Measurements from ENCODE around the gene CCDC7. TPM values are rescaled to one million over a fixed set of nuclear protein-coding genes. Genes with fewer than 3 reads are reported as not detected.

CCDC7 gene
- total RNA-seq, 1 experiment from 2014 or later = 1.2 TPM

GRCh38 chr10:32923134-32923533, 477.2 kb downstream of the CCDC7 start:
- H3K9me3 Mint-ChIP-seq (ENCODE audit: unreplicated experiment) = no peaks in the 10 kb centered on the region
- no peaks in the 10 kb centered on the region for H3K27me3 Mint-ChIP-seq (ENCODE audit: insufficient read depth, unreplicated experiment)
- H3K4me1 Mint-ChIP-seq (ENCODE audit: low read depth, unreplicated experiment) = no peaks in the 10 kb centered on the region
- intact Hi-C loops (cut with micrococcal nuclease; ENCODE audit: unreplicated experiment) = no loop called here
- Histone ChIP-seq H3K27me3 (replicated peaks; ENCODE audit: control insufficient read depth, insufficient read depth, low read length) (no peaks in the 10 kb centered on the region), H3K4me3 (ENCODE audit: low read depth, low read length) (no peak overlapping the region), H3K36me3 (ENCODE audit: control insufficient read depth, insufficient read depth, low read length) (peaks cover 7% of the 10 kb centered on the region; the same call in 1 of the 2 replicates), H3K9me3 (no peaks in the 10 kb centered on the region), H3K4me1 (no peaks in the 10 kb centered on the region)
- no TSS peak for BruUV-seq (replicated peaks)
- CTCF ChIA-PET = no interaction called here
- H3K4me3 Mint-ChIP-seq (ENCODE audit: unreplicated experiment) = no peak overlapping the region
- no peak for DNase-seq
- peaks cover 87% of the 10 kb centered on the region for H3K36me3 Mint-ChIP-seq (ENCODE audit: insufficient read depth, unreplicated experiment)
- no peak overlapping the region for H3K27ac Mint-ChIP-seq (ENCODE audit: unreplicated experiment)
- POLR2A ChIA-PET = no interaction called here
- no peak for TF ChIP-seq CTCF (IDR thresholded peaks at IDR 0.05; ENCODE audit: insufficient read depth in 1 of 2, low read depth in 1 of 2, low read length in 1 of 2, severe bottlenecking in 1 of 2, unreplicated experiment in 1 of 2)

GRCh38 chr10:32923849-32924248, 477.9 kb downstream of the CCDC7 start:
- intact Hi-C loops (cut with micrococcal nuclease; ENCODE audit: unreplicated experiment) = no loop called here
- H3K27ac Mint-ChIP-seq (ENCODE audit: unreplicated experiment) = no peak overlapping the region
- H3K9me3 Mint-ChIP-seq (ENCODE audit: unreplicated experiment) = no peaks in the 10 kb centered on the region
- H3K36me3 Mint-ChIP-seq (ENCODE audit: insufficient read depth, unreplicated experiment) = peaks cover 87% of the 10 kb centered on the region
- Histone ChIP-seq H3K9me3 (no peaks in the 10 kb centered on the region), H3K4me3 (ENCODE audit: low read depth, low read length) (no peak overlapping the region), H3K36me3 (ENCODE audit: control insufficient read depth, insufficient read depth, low read length) (peaks cover 7% of the 10 kb centered on the region; the same call in 1 of the 2 replicates), H3K27me3 (replicated peaks; ENCODE audit: control insufficient read depth, insufficient read depth, low read length) (no peaks in the 10 kb centered on the region), H3K4me1 (no peaks in the 10 kb centered on the region)
- BruUV-seq (replicated peaks) = no TSS peak
- H3K4me3 Mint-ChIP-seq (ENCODE audit: unreplicated experiment) = no peak overlapping the region
- ChIA-PET POLR2A (no interaction called here), CTCF (no interaction called here)
- no peak for DNase-seq
- H3K27me3 Mint-ChIP-seq (ENCODE audit: insufficient read depth, unreplicated experiment) = no peaks in the 10 kb centered on the region
- TF ChIP-seq CTCF (IDR thresholded peaks at IDR 0.05; ENCODE audit: insufficient read depth in 1 of 2, low read depth in 1 of 2, low read length in 1 of 2, severe bottlenecking in 1 of 2, unreplicated experiment in 1 of 2) = no peak
- H3K4me1 Mint-ChIP-seq (ENCODE audit: low read depth, unreplicated experiment) = peaks cover 3% of the 10 kb centered on the region

Other genes with a start within 250 kb of the CCDC7 start
- 36.6 and 37.3 TPM in 2 replicates for gene EPC1, start 99.0 kb upstream of the CCDC7 start, total RNA-seq (2022)